ENCODE measurements around the gene KIF20B. TPM values are rescaled to one million over a fixed set of nuclear protein-coding genes. Genes with fewer than 3 reads are reported as not detected.

KIF20B gene
- total RNA-seq, 6 experiments from 2014 or later = 15.1 to 41.5 (median 36.8) TPM

- TF ChIP-seq CTCF (IDR thresholded peaks at IDR 0.05) = no peak
- H3K27ac Mint-ChIP-seq = no peak overlapping the region
- no peaks in the 10 kb centered on the region for H3K9me3 Mint-ChIP-seq
- peak; percentile 26 for DNase-seq
- H3K27me3 Mint-ChIP-seq (ENCODE audit: insufficient read depth) = peaks cover 10% of the 10 kb centered on the region
- no peak overlapping the region for H3K4me3 Mint-ChIP-seq
- H3K36me3 Mint-ChIP-seq (ENCODE audit: low read depth) = no peaks in the 10 kb centered on the region
- peaks cover 19% of the 10 kb centered on the region for H3K4me1 Mint-ChIP-seq (ENCODE audit: low read depth)
These were observed 30.5 kb upstream of the KIF20B start for GRCh38 chr10:89670926-89671325.

GRCh38 chr10:89677341-89677740, 24.0 kb upstream of the KIF20B start:
- Mint-ChIP-seq H3K27me3 (ENCODE audit: insufficient read depth) (peaks cover 5% of the 10 kb centered on the region; the same call in 1 of the 2 replicates), H3K4me1 (ENCODE audit: low read depth) (no peaks in the 10 kb centered on the region), H3K27ac (no peak overlapping the region), H3K36me3 (ENCODE audit: low read depth) (no peaks in the 10 kb centered on the region), H3K4me3 (no peak overlapping the region), H3K9me3 (no peaks in the 10 kb centered on the region)
- DNase-seq = no peak
- no peak for TF ChIP-seq CTCF (IDR thresholded peaks at IDR 0.05)

- H3K4me3 Mint-ChIP-seq = no peak overlapping the region
- H3K4me1 Mint-ChIP-seq (ENCODE audit: low read depth) = peaks cover 6% of the 10 kb centered on the region
- no peak for TF ChIP-seq CTCF (IDR thresholded peaks at IDR 0.05)
- DNase-seq = no peak
- H3K27me3 Mint-ChIP-seq (ENCODE audit: insufficient read depth) = peaks cover 5% of the 10 kb centered on the region; the same call in 1 of the 2 replicates
- H3K27ac Mint-ChIP-seq = no peak overlapping the region
- no peaks in the 10 kb centered on the region for H3K36me3 Mint-ChIP-seq (ENCODE audit: low read depth)
- no peaks in the 10 kb centered on the region for H3K9me3 Mint-ChIP-seq
These were observed 21.4 kb upstream of the KIF20B start for GRCh38 chr10:89679986-89680385.

- H3K4me3 Mint-ChIP-seq = no peak overlapping the region
- H3K9me3 Mint-ChIP-seq = no peaks in the 10 kb centered on the region
- DNase-seq = no peak
- peaks cover 6% of the 10 kb centered on the region for H3K4me1 Mint-ChIP-seq (ENCODE audit: low read depth)
- H3K27ac Mint-ChIP-seq = no peak overlapping the region
- H3K27me3 Mint-ChIP-seq (ENCODE audit: insufficient read depth) = peaks cover 2% of the 10 kb centered on the region; the same call in 1 of the 2 replicates
- no peak for TF ChIP-seq CTCF (IDR thresholded peaks at IDR 0.05)
- H3K36me3 Mint-ChIP-seq (ENCODE audit: low read depth) = no peaks in the 10 kb centered on the region
These were observed 17.5 kb upstream of the KIF20B start for GRCh38 chr10:89683883-89684282.

- peaks cover 2% of the 10 kb centered on the region; the same call in 1 of the 2 replicates for H3K27me3 Mint-ChIP-seq (ENCODE audit: insufficient read depth)
- TF ChIP-seq CTCF (IDR thresholded peaks at IDR 0.05) = no peak
- peaks cover 6% of the 10 kb centered on the region for H3K4me1 Mint-ChIP-seq (ENCODE audit: low read depth)
- H3K4me3 Mint-ChIP-seq = no peak overlapping the region
- no peaks in the 10 kb centered on the region for H3K36me3 Mint-ChIP-seq (ENCODE audit: low read depth)
- H3K27ac Mint-ChIP-seq = no peak overlapping the region
- DNase-seq = peak; percentile 5
- no peaks in the 10 kb centered on the region for H3K9me3 Mint-ChIP-seq
These were observed 16.8 kb upstream of the KIF20B start for GRCh38 chr10:89684604-89685003.

- H3K9me3 Mint-ChIP-seq = no peaks in the 10 kb centered on the region
- H3K27ac Mint-ChIP-seq = no peak overlapping the region
- peaks cover 6% of the 10 kb centered on the region for H3K4me1 Mint-ChIP-seq (ENCODE audit: low read depth)
- H3K36me3 Mint-ChIP-seq (ENCODE audit: low read depth) = no peaks in the 10 kb centered on the region
- H3K27me3 Mint-ChIP-seq (ENCODE audit: insufficient read depth) = no peaks in the 10 kb centered on the region
- no peak overlapping the region for H3K4me3 Mint-ChIP-seq
- TF ChIP-seq CTCF (IDR thresholded peaks at IDR 0.05) = no peak
- DNase-seq = no peak
These were observed 15.5 kb upstream of the KIF20B start for GRCh38 chr10:89685936-89686335.
